HL-60 (cell line): ENCODE measurements around the gene AKT3.
"Not testable (repeated sequence)": the region's sequence is repeated elsewhere in the genome, so short reads cannot be mapped to it uniquely, and the experiment has no call there.

Source experiments
- DNase-seq, 2 experiments: peaks; one replicate each; pipeline ENCODE4 v3.0.0-alpha.2; 2010 to 2020; ENCODE audit warnings: low read depth in 1 of 2, low spot score in 1 of 2
- H3K27ac ChIP-seq: fragments of 250-450 bp; sonication (Bioruptor Pico); replicated peaks from 2 replicates; pipeline ENCODE4 v1.5.1; 2020; ENCODE audit warnings: mild to moderate bottlenecking, moderate library complexity
- H3K27me3 ChIP-seq: fragments of 250-450 bp; sonication (Bioruptor Pico); 2 replicates; pipeline ENCODE4 v1.5.1; 2021; ENCODE audit warnings: mild to moderate bottlenecking, moderate library complexity; ENCODE audit not compliant: insufficient read depth, poor library complexity, severe bottlenecking
- H3K4me3 ChIP-seq: replicated peaks from 2 replicates; pipeline ENCODE4 v1.5.1; 2011; ENCODE audit warnings: mild to moderate bottlenecking, control low read depth, low read length; ENCODE audit not compliant: insufficient read depth
- GABPA ChIP-seq: IDR thresholded peaks from 2 replicates; pipeline ENCODE4 v1.6.1; 2012; ENCODE audit warnings: low read depth
- POLR2AphosphoS5 ChIP-seq: IDR thresholded peaks from 2 replicates; pipeline ENCODE4 v1.6.1; 2012; ENCODE audit warnings: low read depth
- SPI1 ChIP-seq: IDR thresholded peaks from 2 replicates; pipeline ENCODE4 v1.6.1; 2012; ENCODE audit warnings: low read depth, mild to moderate bottlenecking, borderline replicate concordance
- TF ChIP-seq, protein P1 (sequence below): IDR thresholded peaks from 2 replicates; pipeline ENCODE4 v1.6.1; 2012; ENCODE audit warnings: low read depth; ENCODE audit not compliant: insufficient replicate concordance
- TF ChIP-seq, protein P2 (sequence below): IDR thresholded peaks from one replicate; pipeline ENCODE4 v1.5.1; 2011; ENCODE audit warnings: low read length, control low read depth, inconsistent platforms; ENCODE audit not compliant: insufficient read depth

AKT3 gene

DNA sequence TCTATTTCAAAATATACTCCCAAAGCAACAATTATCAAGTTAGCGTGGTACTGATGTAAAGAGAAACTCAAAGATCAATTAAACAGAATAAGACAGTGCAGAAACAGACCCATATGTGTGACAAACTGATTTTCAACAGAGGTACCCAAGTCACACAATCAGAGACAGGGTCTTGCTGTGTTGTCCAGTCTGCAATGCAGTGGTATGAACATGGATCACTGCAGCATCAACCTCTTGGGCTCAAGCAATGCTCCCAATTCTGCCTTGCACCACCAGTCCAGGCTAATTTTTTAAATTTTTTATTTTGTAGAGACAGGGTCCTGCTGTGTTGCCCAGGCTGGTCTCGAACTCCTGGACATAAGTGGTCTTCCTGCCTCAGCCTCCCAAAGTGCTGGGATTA lies 255.6 kb downstream of the AKT3 start:
- TF ChIP-seq, protein P1, sequence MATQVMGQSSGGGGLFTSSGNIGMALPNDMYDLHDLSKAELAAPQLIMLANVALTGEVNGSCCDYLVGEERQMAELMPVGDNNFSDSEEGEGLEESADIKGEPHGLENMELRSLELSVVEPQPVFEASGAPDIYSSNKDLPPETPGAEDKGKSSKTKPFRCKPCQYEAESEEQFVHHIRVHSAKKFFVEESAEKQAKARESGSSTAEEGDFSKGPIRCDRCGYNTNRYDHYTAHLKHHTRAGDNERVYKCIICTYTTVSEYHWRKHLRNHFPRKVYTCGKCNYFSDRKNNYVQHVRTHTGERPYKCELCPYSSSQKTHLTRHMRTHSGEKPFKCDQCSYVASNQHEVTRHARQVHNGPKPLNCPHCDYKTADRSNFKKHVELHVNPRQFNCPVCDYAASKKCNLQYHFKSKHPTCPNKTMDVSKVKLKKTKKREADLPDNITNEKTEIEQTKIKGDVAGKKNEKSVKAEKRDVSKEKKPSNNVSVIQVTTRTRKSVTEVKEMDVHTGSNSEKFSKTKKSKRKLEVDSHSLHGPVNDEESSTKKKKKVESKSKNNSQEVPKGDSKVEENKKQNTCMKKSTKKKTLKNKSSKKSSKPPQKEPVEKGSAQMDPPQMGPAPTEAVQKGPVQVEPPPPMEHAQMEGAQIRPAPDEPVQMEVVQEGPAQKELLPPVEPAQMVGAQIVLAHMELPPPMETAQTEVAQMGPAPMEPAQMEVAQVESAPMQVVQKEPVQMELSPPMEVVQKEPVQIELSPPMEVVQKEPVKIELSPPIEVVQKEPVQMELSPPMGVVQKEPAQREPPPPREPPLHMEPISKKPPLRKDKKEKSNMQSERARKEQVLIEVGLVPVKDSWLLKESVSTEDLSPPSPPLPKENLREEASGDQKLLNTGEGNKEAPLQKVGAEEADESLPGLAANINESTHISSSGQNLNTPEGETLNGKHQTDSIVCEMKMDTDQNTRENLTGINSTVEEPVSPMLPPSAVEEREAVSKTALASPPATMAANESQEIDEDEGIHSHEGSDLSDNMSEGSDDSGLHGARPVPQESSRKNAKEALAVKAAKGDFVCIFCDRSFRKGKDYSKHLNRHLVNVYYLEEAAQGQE, result no peak
- no peak for TF ChIP-seq GABPA
- TF ChIP-seq SPI1, result no peak
- TF ChIP-seq, protein P2, sequence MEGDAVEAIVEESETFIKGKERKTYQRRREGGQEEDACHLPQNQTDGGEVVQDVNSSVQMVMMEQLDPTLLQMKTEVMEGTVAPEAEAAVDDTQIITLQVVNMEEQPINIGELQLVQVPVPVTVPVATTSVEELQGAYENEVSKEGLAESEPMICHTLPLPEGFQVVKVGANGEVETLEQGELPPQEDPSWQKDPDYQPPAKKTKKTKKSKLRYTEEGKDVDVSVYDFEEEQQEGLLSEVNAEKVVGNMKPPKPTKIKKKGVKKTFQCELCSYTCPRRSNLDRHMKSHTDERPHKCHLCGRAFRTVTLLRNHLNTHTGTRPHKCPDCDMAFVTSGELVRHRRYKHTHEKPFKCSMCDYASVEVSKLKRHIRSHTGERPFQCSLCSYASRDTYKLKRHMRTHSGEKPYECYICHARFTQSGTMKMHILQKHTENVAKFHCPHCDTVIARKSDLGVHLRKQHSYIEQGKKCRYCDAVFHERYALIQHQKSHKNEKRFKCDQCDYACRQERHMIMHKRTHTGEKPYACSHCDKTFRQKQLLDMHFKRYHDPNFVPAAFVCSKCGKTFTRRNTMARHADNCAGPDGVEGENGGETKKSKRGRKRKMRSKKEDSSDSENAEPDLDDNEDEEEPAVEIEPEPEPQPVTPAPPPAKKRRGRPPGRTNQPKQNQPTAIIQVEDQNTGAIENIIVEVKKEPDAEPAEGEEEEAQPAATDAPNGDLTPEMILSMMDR, result no peak
- TF ChIP-seq POLR2AphosphoS5, result no peak
- no peak for DNase-seq
- Histone ChIP-seq H3K27ac (no peak overlapping the region), H3K27me3 (no peaks in the 10 kb centered on the region), H3K4me3 (no peak overlapping the region)

DNA sequence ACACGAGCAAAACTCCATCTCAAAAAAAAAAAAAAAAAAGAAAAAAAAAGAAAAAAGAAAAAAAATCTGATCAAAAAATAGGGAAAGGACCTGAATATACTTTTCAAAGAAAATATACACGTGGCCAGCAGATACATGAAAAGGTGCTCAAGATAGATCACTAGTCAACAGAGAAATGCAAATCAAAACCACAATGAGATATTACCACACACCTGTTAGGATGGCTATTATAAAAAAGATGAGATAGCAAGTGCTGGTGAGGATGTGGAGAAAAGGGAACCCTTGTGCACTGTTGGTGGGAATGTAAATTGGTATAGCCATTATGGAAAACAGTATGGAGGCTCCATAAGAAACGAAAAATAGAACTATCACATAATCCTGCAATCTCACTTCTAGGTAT lies 260.8 kb downstream of the AKT3 start:
- not testable (repeated sequence) for H3K27ac ChIP-seq, DNase-seq, H3K27me3 ChIP-seq, H3K4me3 ChIP-seq

DNA sequence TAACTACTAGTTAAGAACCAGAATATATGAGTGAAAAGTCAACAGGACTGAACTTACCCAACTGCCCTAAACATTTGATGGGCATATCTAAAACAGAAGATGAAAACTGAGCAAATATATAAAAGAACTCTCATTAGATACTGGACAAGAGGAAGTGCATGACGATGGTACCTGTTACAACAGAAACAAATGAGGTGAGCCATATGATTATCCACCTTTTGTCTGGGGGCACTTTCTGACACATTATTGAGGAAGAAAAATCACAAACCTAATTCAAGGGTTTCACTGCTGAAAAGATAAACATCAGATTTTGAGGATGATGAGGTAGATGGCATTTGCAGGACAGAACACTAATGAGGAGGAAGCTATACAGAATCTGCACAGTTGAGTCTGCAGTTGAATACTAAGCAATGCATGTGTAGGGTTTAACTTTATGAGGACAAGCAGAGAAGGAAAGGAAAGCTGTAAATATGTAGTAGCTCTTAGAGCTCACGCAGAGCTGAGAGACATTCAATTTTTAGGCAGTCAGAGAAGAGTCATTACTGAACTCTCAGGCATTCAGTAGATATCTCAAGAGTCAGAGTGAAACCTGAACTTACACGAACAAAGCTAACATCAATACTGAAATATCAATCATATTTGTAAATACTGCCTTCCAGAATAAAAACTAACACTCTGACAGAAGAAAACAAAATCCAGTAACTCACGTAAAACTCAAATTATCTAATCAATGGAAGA lies 262.1 kb downstream of the AKT3 start:
- Histone ChIP-seq H3K27ac (no peak overlapping the region), H3K27me3 (no peaks in the 10 kb centered on the region), H3K4me3 (no peak overlapping the region)
- TF ChIP-seq SPI1 (no peak), GABPA (no peak), POLR2AphosphoS5 (no peak)
- TF ChIP-seq, protein P2, result no peak
- TF ChIP-seq, protein P1, result no peak
- DNase-seq, result no peak

DNA sequence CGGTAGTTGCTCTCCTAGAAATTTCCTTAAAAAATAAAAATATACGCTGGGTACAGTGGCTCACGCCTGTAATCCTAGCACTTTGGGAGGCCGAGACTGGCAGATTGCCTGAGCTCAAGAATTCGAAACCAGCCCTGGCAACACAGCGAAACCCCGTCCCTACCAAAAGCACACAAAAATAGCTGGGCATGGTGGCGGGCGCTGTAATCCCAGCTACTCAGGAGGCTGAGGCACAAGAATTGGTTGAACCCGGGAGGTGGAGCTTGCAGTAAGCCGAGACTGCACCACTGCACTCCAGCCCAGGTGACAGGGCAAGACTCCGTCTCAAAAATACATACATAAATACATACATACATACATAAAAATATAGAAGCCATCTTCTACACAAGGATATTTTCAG lies 262.8 kb downstream of the AKT3 start:
- DNase-seq, result no peak
- H3K4me3 ChIP-seq, result no peak overlapping the region
- TF ChIP-seq POLR2AphosphoS5 (no peak), SPI1 (no peak), GABPA (no peak)
- TF ChIP-seq, protein P2, result no peak
- TF ChIP-seq, protein P1, result no peak
- no peaks in the 10 kb centered on the region for H3K27me3 ChIP-seq
- H3K27ac ChIP-seq, result no peak overlapping the region
